Fibroblast of peridontal ligament (primary cell): ENCODE data around the gene PLEKHA6.
A peak's percentile ranks its signal among the peaks of the same experiment; 100 is the strongest.

ENCODE experiments used
- DNase-seq: peaks from one replicate; pipeline ENCODE4 v3.0.0-alpha.2; 2010; ENCODE audit errors: extremely low read depth

Gene PLEKHA6, protein sequence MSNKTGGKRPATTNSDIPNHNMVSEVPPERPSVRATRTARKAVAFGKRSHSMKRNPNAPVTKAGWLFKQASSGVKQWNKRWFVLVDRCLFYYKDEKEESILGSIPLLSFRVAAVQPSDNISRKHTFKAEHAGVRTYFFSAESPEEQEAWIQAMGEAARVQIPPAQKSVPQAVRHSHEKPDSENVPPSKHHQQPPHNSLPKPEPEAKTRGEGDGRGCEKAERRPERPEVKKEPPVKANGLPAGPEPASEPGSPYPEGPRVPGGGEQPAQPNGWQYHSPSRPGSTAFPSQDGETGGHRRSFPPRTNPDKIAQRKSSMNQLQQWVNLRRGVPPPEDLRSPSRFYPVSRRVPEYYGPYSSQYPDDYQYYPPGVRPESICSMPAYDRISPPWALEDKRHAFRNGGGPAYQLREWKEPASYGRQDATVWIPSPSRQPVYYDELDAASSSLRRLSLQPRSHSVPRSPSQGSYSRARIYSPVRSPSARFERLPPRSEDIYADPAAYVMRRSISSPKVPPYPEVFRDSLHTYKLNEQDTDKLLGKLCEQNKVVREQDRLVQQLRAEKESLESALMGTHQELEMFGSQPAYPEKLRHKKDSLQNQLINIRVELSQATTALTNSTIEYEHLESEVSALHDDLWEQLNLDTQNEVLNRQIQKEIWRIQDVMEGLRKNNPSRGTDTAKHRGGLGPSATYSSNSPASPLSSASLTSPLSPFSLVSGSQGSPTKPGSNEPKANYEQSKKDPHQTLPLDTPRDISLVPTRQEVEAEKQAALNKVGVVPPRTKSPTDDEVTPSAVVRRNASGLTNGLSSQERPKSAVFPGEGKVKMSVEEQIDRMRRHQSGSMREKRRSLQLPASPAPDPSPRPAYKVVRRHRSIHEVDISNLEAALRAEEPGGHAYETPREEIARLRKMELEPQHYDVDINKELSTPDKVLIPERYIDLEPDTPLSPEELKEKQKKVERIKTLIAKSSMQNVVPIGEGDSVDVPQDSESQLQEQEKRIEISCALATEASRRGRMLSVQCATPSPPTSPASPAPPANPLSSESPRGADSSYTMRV

GRCh38 chr1:204359474-204360255, at the start of gene PLEKHA6:
TSS of gene PLEKHA6 (minus strand) at chr1:204359929. CDS start at chr1:204273727, 86,202 bp downstream.
- peak; percentile 48 for DNase-seq

DNA sequence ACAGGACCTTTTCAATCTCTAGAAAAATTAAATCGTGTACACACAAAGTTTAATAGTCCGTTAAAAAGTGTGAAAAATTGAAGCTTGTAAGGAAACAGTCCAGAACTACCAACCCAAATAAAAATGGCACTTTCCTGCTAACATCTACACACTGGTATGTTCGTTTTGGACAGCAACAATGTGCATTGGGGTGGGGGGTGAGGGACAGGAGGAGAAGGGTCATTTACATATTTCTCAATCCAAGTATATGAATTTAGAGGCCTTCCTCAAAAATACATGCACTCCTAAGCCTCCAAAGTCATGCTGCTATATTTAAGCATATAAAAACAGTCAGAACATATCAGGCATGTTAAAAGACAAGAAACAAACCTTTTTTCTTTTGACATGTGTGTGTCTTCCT, 49.4 kb upstream of the PLEKHA6 start:
- DNase-seq: no peak

DNA sequence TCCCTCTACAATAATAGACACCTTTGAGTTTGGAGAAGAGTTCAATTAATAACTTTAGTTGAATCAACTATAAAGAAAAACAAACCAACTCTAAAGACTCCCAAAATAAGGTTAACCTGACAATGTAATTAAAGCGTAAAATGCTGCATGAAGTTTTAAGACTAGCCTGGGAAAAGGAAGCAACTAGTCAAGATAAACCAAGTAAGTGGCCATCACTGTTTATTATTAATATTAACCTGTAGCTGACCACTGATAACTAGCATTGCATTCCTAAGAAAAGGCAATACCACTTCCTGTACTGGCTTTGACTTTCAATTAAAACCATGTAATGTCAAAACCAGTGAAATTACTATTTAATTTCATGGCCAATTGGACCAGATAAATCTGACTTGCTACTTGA, 48.9 kb upstream of the PLEKHA6 start:
- DNase-seq: no peak

DNA sequence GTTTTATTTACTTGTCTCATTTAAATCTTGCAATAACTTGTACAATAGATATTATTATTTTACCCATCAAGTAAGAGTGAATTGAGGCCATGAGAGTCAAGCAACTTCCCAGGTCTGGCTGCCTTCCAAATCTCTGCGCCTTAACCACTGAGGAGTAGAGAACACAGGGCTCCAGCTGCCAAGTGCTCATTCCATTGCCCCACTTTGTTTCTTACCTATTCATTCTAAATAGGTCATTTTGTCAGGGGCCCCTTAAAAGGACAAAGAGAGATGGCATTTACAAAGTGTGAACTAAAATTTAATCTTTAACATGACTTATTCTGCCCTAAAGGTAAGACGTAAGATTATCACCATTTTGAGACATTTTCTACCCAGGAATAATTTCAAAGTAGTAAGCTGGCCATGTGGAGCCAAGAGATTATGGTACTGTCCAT, 48.4 kb upstream of the PLEKHA6 start:
- DNase-seq: peak; percentile 78

DNA sequence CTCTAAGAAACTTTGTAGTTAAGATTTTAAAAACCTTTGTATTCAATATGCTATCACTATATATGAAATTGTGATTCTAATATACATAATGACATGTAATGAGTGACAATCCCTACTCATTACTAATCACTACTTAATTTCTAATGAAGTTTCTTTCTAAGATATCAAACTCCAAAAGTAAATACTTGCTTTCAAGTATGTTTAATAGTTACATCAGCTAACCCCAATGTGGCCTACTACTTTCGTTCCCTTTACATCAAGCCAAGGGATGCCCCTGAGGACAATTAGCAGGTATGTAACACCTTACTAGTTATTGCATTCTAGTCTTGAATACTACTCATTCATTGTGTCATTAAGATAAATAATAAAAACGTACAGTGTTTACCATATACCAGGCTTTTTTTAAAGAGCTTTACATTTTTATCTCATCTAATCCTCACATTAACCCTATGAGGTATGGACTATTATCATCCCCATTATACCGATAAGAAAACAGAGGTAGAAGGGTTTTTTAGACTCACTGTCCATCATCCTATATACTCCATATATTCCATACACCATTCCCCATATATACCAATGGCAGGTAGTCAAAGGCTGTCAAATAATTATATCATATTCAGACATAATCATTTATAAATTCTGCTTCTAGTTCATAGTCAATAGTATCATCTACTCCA, 47.7 kb upstream of the PLEKHA6 start:
- DNase-seq: no peak

- DNase-seq: no peak
Observed at GRCh38 chr1:204406621-204407020, 46.9 kb upstream of the PLEKHA6 start.

DNA sequence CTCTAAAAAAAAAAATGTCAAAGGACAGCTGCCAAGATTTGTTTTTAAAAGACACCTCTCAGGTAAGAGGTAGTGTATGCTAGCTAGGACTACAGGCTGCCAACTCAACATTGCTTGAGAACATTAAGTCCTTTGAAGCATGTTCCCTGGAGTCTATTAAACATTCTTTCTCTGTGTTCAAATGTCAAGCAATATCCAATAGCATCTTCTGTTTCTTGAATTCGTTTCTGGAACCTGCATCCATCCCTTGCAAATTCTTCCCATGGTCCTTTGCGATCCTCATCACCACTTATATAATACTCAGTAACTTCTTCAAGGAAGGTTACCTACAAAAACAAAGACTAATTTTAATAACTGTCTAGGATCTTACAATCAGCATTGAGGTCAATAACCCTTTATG, 46.3 kb upstream of the PLEKHA6 start:
- no peak for DNase-seq

GRCh38 chr1:204404629-204405028, 44.9 kb upstream of the PLEKHA6 start:
- DNase-seq: no peak

- DNase-seq: no peak
Observed at GRCh38 chr1:204402391-204402790, 42.7 kb upstream of the PLEKHA6 start.

DNA sequence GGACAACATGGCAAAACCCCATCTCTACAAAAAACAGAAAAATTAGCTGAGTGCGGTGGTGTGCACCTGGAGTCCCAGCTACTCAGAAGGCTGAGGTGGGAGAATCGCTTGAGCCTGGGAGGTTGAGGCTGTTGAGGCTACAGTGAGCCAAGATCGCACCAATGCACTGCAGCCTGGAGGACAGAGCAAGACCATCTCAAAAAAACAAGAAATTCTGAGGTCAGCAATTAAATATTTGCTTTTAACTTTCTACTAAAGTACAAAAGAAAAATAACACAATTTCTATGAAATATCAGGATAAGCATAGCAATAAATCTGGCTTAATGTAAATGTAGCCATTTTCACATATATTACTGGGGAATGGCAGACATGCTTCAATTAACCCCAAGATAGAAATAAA, 42.0 kb upstream of the PLEKHA6 start:
- no peak for DNase-seq

- DNase-seq: no peak
Observed at GRCh38 chr1:204400882-204401510, 41.3 kb upstream of the PLEKHA6 start.

DNA sequence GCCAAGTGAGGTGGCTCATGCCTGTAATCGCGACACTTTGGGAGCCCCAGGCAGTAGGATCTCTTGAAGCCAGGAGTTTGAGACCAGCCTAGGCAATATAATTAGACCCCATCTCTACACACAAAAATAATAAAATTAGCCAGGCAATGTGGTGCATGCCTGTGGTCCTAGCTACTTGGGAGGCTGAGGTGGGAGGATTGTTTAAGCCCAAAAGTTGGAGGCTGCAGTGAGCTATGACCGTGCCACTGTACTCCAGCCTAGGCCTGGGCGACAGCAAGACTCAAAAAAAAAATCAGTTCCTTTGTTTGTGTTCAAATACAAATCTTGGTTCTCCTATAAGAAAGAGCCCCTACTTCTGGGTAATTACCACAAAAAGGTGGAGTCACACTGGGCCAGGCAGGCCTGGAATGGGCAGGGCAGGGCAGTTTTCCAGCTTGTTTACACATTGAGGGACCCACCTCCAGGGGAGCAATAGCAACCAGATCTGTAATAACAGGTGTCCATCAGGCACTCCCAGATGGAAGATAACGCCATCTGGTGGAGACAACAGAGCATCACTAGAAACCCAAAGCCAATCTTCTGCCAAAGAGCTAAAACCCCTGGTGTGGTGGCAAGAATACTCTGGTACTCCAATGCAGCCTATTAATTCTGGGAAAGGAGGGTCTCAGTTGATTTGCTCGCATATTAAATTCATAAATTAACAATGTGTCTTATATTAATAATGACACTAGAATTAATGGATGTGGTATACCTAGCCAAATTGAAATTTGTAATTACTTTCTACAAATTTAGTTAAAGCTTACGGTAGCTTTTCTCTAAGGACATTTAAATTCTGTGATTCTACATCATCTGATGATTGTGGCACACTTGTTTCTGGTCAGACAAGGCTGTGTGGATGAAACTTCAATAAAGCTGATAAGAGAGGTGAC, 38.7 kb upstream of the PLEKHA6 start:
- DNase-seq: peak; percentile 62

DNA sequence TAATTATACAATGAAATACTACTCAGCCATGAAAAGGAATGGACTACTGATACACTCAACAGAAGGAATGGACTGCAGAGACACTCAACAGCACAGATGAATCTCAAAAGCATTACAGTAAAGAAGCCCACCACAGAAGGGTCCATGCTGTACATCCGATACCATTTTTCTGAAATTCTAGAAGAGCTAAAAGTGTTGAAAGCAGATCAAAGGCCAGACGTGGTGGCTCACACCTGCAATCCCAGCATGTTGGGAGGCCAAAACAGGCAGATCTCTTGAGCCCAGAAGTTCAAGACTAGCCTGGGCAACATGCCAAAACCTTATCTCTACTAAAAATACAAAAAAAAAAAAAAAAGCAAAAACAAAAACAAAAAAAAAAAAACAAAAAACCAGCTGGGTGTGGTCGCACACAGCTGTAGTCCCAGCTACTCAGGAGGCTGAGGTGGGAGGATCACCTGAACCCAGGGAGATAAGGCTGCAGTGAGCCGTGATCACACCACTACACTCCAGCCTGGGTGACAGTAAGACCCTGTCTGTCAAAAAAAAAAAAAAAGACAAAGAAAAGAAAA, 36.4 kb upstream of the PLEKHA6 start:
- no peak for DNase-seq

DNA sequence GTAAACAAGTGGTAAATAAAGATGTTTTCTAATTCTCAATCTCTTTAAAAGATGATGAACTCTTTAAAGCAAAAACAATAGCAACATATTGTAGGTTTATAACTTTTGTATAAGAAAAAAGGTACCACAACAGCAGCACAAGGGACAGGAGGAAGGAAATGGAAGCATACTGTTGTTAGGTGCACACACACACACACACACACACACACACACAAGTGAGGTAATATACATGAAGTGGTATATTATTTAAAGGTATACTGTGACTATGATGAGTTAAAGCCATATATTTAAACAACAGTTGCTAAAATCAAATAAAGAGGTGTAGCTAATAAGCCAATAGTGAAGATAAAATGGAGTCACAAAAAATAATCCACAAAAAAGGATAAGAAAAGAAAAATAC, 31.9 kb upstream of the PLEKHA6 start:
- no peak for DNase-seq

DNA sequence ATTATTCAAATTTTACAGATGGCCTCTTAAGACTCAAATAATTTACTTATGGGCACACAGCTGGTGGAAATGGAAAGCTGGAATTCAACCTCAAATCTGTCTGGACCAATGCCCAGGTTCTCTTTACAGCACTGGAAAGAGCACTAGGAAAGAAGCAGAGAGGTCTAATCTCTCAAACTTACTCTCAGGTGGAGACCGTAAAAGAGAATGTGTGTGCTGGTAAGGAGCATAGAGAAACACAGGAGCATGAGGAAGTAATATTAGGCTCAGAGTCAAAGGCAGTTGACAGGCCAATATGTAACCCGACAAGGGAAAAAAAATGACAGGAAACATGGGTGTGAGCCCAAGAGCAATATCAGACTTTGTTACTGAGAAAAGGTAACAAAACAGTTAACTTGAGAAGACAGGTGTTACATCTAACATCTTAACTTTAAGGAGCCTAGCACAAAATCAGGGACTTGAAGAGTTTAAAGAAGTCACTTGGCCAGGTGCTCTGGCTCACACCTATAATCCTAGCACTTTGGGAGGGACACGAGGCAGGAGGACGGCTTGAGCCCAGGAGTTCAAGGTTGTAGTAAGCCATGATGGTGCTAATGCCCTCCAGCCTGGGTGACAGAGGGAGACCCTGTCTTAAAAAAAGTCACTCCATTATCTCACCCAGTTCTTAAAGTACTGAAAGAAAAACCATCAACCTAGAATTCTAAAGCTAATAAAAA, 31.2 kb upstream of the PLEKHA6 start:
- DNase-seq: peak; percentile 65

GRCh38 chr1:204385727-204386126, 26.0 kb upstream of the PLEKHA6 start:
- DNase-seq: no peak

DNA sequence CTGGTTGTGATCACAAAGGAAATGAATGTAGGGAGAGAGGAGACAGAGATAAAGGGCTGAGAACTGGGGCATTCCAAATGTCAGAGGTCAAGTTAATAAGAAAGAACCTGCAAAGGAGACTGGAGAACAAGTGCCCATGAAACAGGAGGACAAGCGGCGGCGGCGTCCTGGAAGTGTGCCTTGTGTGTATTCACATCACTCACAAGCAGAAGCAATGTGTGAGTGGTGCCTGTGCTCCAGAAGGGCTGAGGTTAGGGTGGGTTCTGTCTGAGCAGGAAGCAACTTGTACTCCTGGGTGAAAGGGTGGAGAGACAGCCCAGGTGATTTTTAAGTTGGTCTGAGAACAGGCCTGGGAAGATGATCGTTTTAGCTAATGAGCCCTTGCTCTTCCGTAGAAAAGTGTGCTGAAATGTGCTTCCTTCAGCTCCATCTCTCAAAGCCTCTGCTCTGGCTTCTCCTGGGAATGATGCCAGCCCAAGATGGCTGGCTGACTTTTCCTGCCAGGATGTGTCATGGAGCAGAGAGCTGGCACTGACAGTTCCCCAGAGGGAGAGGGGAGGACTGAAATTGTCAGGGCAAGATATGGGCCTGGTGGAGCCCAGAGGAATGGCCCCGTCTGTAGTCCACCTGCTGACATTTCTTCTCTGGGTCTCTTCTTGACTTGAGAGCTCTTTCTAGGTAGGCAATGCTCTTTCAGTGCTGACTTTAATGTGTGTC, 25.1 kb upstream of the PLEKHA6 start:
- DNase-seq: peak; percentile 72
